ENCODE results near the gene PPFIA3.
"Not testable (repeated sequence)": the region's sequence is repeated elsewhere in the genome, so short reads cannot be mapped to it uniquely, and the experiment has no call there.

PPFIA3 gene

GRCh38 chr19:49150106-49150943 is 31.0 kb downstream of the PPFIA3 start:
- no peak for DNase-seq (ENCODE audit: low spot score)

DNA sequence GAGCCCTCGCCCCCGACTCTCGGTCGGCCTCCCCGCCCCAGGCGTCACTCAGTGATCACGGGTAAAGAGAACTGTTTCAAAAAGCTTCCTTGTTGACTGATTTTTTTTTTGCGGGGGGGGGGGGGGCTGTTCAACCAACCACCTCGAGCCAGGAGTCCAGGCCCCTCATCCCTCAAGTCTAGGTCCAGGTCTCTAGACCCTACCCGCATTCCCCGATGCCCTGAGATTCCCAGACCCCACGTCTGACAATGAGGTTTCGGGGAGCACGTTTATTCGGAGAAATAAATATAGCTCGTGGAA is 31.6 kb downstream of the PPFIA3 start:
- no peak for DNase-seq (ENCODE audit: low spot score)

DNA sequence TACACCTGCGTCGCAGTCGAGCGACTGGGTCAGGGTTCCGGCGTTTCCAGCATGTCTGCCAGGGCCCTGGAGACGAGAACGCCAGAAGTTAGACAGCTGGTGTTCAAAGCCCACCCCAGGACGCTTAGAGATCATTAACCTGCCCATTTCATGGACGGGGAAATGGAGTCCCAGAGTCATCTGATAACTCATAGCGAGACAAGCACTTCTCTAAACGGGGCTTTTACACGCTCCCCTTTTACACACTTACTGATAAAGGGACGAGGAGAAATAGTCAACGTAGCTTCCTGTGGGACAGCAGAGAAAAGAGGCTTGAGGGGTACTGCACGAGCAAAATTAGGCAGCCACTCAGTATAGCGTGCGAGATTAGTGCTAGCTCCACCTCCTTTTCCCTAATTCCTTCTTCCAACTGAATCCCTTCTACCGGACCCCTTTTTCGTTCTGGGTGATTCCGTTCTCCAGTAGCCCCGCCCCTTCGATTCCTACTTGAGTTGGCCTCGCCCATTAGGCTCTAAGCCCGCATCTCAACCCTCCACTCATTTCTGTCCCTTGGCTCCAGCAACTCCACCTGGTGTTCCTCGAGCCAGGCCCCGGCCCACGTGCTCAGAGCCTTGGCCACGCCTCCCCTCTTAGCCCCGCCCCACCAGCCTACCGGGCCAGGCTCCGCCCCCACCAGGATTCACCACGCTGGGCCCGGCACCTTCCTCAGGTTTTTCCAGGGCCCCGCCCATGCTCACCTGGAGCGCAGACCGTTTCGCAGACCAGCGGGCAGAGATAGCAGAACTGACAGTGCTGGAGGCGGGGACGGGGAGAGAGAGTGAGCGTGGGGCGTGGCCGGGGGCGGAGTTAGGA is 32.1 kb downstream of the PPFIA3 start:
- DNase-seq (ENCODE audit: low spot score): no peak

DNA sequence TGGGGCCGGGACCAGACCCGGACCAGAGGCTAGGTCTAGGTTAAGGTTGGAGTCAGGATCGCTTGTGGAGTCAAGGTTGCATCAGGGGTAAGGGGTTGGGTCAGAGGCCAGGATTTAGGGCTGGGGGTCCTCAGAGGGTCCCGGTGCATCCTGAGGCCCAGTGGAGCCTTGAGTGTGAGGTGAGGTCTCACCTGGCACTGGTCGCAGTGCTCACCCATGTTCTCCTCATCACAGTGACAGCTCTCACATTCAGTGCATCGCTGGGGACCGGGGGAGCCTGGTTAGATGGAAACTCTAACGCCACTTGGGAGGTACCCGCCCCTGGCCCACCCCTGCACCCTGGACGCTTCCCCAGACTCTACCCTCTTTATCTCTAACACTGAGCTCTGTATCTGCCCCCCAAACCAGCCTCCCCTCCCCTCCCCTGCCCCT is 32.8 kb downstream of the PPFIA3 start:
- DNase-seq (ENCODE audit: low spot score): no peak

GRCh38 chr19:49153167-49153809 is 33.9 kb downstream of the PPFIA3 start:
- DNase-seq (ENCODE audit: low spot score): no peak

- DNase-seq (ENCODE audit: low spot score): no peak
Observed at GRCh38 chr19:49154279-49154678, 34.9 kb downstream of the PPFIA3 start.

GRCh38 chr19:49155005-49155819 is 35.9 kb downstream of the PPFIA3 start, which contains the start of gene HRC:
Gene HRC, minus strand, starts transcription at chr19:49155396. Its CDS starts 159 bp downstream, at chr19:49155237.
- no peak for DNase-seq (ENCODE audit: low spot score)

DNA sequence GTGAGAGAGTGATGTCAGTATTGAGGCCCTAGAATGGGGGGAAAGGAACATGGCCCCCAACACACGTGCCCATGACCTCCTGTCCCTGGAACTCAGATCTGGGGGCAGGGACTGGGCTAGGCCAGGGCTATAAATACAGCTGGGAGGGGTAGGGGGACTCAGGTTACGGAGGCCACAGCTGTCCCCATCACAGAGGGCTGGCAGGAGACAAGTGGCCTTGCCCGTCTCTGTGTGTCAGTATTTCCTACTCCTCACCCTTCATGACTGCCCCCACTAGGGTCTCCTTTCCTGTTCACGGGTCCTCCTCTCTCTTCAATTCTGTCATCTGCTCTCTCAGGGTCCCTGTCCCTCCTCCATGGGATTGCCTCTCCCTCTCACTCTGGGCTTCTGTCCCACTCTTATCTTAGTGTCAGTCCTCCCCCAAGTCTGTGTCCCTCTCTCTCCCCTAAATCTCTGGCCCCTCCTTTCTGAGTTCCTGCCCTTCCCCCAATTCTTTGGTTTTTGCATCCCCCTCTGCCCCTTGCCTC is 36.5 kb downstream of the PPFIA3 start:
- DNase-seq (ENCODE audit: low spot score): no peak

- peak; percentile 36 for DNase-seq (ENCODE audit: low spot score)
Observed at GRCh38 chr19:49157445-49158224, 38.3 kb downstream of the PPFIA3 start, which contains the start of gene TRPM4. Gene TRPM4, plus strand, starts transcription at chr19:49157792. Its CDS starts 75 bp downstream, at chr19:49157867.

DNA sequence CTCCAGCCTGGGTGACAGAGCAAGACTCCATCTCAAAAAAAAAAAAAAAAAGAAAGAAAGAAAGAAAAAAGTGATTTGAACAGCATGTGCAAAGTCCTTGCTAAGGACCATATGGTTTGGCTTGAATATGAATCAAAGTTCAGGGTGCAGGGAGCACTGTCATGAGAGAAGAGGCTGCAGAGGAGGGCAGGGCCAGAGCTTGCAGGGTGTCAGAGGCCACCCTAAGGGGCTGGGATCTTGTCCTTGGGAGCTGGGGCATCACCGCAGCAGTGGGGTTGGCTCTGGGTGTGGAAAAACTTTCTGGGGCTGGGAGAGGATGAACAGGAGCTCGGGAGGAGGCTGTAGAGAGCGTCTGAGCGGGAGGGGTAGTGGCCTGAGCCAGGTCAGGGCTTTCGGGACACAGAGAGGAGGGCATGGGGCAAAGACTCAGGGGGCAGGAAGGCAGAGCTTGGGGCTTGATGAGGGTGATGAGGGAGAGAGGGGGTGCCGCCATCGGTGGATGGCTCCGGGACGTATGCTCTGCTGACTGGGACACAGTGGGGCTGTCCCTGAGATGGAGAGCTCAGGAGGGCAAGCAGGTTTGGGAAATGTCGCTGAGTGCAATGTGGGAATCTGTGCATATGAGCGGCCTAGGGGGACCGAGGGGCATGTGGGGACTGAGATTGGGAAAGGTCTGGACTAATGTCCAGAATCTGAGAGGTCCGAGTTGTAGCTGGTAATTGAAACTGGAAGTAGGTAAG is 41.3 kb downstream of the PPFIA3 start:
- no peak for DNase-seq (ENCODE audit: low spot score)

GRCh38 chr19:49161987-49162386 is 42.6 kb downstream of the PPFIA3 start:
- no peak for DNase-seq (ENCODE audit: low spot score)

DNA sequence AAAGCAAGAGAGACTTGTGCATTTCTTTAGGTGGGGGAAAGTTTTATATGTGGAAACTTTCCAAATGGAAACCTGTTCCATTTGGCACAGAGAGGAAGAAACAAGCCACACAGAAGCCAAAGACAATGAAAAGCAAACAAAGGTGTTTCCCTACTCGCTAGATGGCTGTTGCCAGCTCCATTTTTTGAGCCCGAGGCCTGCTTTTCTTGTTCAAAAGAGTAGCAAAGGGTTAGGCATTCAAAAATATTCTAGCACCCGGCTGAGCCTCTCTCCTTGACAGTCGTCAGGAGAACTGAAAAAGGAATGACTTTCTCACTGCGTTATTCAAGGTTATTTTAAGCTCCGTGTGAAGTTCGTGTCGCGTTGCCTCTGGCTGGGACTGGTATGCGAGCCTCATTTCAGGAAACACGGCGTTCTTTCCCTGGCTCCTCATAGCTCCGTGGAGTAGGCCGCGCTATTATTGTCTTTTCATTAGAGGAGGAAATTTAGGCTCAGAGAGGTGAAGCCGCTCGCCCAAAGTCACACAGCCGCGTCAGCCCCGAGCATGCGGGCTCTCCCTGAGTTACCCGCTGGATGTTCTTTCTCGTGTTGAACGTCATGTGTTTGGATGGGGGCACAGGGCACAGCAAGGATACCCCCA is 45.9 kb downstream of the PPFIA3 start:
- DNase-seq (ENCODE audit: low spot score): no peak

- no peak for DNase-seq (ENCODE audit: low spot score)
Observed at GRCh38 chr19:49165865-49166301, 46.5 kb downstream of the PPFIA3 start.

DNA sequence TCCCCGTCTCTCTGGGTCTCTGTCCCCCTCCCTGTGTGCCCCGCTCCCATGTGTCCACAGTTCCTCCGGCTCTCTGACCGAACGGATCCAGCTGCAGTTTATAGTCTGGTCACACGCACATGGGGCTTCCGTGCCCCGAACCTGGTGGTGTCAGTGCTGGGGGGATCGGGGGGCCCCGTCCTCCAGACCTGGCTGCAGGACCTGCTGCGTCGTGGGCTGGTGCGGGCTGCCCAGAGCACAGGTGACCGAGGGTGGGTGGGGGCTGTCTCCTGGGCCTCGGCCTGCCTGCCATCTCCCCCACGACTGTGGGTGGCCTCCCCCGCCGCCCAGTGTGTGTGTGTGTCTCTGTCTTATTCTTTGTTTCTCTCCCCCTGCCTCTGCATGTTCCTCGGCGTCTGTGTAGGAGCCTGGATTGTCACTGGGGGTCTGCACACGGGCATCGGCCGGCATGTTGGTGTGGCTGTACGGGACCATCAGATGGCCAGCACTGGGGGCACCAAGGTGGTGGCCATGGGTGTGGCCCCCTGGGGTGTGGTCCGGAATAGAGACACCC is 48.6 kb downstream of the PPFIA3 start:
- no peak for DNase-seq (ENCODE audit: low spot score)

DNA sequence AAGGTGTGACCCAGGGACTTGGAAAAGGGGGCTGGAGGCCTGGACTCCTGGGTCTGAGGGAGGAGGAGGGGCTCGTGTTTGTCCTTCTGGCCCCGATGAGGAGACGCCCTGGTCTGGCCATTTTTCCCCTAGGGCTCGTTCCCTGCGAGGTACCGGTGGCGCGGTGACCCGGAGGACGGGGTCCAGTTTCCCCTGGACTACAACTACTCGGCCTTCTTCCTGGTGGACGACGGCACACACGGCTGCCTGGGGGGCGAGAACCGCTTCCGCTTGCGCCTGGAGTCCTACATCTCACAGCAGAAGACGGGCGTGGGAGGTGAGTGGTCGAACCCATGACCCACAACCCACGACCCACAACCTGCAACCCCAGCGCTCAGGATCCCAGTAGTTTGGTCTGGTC is 49.1 kb downstream of the PPFIA3 start:
- no peak for DNase-seq (ENCODE audit: low spot score)

DNA sequence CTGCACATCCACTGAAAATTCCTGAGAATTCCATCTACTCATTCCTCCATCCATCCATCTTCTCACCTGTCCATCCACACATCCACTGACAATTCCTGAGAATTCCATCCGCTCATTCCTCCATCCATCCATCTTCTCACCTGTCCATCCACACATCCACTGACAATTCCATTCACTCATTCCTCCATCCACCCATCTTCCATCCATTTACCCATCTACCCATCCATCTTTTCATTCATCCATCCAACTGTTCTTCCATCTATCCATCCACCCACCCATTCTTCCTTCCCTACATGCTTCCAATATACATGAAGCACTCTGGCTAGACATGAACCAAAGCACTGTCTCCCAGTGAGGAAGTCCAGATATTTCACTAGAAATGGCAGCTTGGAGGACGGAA is 53.9 kb downstream of the PPFIA3 start:
- DNase-seq (ENCODE audit: low spot score): no peak

DNA sequence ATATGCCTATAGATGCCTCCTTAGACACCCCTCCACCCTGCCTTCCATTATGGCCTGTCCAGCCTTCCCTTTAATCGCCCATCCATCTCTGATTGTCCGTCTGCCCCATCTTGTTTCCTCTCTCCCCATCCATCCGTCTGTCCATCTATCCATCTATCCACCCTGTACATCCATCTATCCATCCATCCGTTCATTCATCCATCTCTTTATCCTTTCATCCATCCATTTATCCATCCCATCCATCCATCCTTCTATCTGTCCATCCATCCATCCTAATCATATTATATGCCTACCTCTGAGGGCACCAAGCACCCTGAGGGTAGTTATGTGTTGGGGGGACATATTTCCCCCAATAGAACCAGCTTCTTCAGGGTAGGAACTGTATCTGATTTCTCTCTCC is 61.3 kb downstream of the PPFIA3 start:
- no peak for DNase-seq (ENCODE audit: low spot score)

- DNase-seq (ENCODE audit: low spot score): not testable (repeated sequence)
Observed at GRCh38 chr19:49182010-49182847, 62.9 kb downstream of the PPFIA3 start.

Measured in activated CD4-positive, alpha-beta T cell treated with anti-CD3 and anti-CD28 coated beads, Interleukin-2, Interleukin-4, amounts not matched to agents 100 ng/mL and 50 ng/mL, durations not matched to agents 16 hours and 8 hours (primary cell).